HL-60 (cell line): ENCODE data around the gene TNIK.

ENCODE experiments used
- DNase-seq, 2 experiments: peaks; one replicate each; pipeline ENCODE4 v3.0.0-alpha.2; 2010 to 2020; ENCODE audit warnings: low read depth in 1 of 2, low spot score in 1 of 2
- H3K27ac ChIP-seq: fragments of 250-450 bp; sonication (Bioruptor Pico); replicated peaks from 2 replicates; pipeline ENCODE4 v1.5.1; 2020; ENCODE audit warnings: mild to moderate bottlenecking, moderate library complexity
- H3K27me3 ChIP-seq: fragments of 250-450 bp; sonication (Bioruptor Pico); 2 replicates; pipeline ENCODE4 v1.5.1; 2021; ENCODE audit warnings: mild to moderate bottlenecking, moderate library complexity; ENCODE audit not compliant: insufficient read depth, poor library complexity, severe bottlenecking
- H3K4me3 ChIP-seq: replicated peaks from 2 replicates; pipeline ENCODE4 v1.5.1; 2011; ENCODE audit warnings: mild to moderate bottlenecking, control low read depth, low read length; ENCODE audit not compliant: insufficient read depth
- CTCF ChIP-seq: IDR thresholded peaks from one replicate; pipeline ENCODE4 v1.5.1; 2011; ENCODE audit warnings: low read length, control low read depth, inconsistent platforms; ENCODE audit not compliant: insufficient read depth
- GABPA ChIP-seq: IDR thresholded peaks from 2 replicates; pipeline ENCODE4 v1.6.1; 2012; ENCODE audit warnings: low read depth
- POLR2AphosphoS5 ChIP-seq: IDR thresholded peaks from 2 replicates; pipeline ENCODE4 v1.6.1; 2012; ENCODE audit warnings: low read depth
- REST ChIP-seq: IDR thresholded peaks from 2 replicates; pipeline ENCODE4 v1.6.1; 2012; ENCODE audit warnings: low read depth; ENCODE audit not compliant: insufficient replicate concordance
- SPI1 ChIP-seq: IDR thresholded peaks from 2 replicates; pipeline ENCODE4 v1.6.1; 2012; ENCODE audit warnings: low read depth, mild to moderate bottlenecking, borderline replicate concordance
- long read RNA-seq: library from polyadenylated mRNA; unstranded; transcript quantifications from one replicate; pipeline ENCODE4 v2.0.0, GENCODE V29; 2020

TNIK gene
- long read RNA-seq, partial matches to known transcripts = 1 of 1 reads
- long read RNA-seq, other reads (novel, unspliced or antisense) = 0 of 1 reads

- Histone ChIP-seq H3K27ac (no peak within 1 kb of the TSS), H3K27me3 (peaks cover 37% of the 10 kb centered on the region), H3K4me3 (peak within 1 kb of the TSS; percentile 65)
- DNase-seq = peak; percentile 49 to 70
- TF ChIP-seq POLR2AphosphoS5 (no peak), CTCF (no peak), REST (no peak), GABPA (no peak), SPI1 (no peak)
Measured at GRCh38 chr3:171459942-171460724, at the start of gene TNIK. TSS of gene TNIK (minus strand) at chr3:171460405. CDS start at chr3:171460063, 342 bp downstream.

- DNase-seq = no peak
- Histone ChIP-seq H3K27ac (no peak overlapping the region), H3K27me3 (no peaks in the 10 kb centered on the region), H3K4me3 (no peak overlapping the region)
- TF ChIP-seq POLR2AphosphoS5 (no peak), SPI1 (no peak), GABPA (no peak), CTCF (no peak), REST (no peak)
Measured at GRCh38 chr3:171508676-171509075, 48.5 kb upstream of the TNIK start.

GRCh38 chr3:171508206-171508605 is 48.0 kb upstream of the TNIK start:
- H3K4me3 ChIP-seq = no peak overlapping the region
- no peak for DNase-seq
- TF ChIP-seq SPI1 (no peak), GABPA (no peak), CTCF (no peak), POLR2AphosphoS5 (no peak), REST (no peak)
- H3K27ac ChIP-seq = no peak overlapping the region
- H3K27me3 ChIP-seq = no peaks in the 10 kb centered on the region
